ENCODE results near the gene TTLL13.
"Not testable (repeated sequence)": the region's sequence is repeated elsewhere in the genome, so short reads cannot be mapped to it uniquely, and the experiment has no call there.

The TTLL13 gene

DNA sequence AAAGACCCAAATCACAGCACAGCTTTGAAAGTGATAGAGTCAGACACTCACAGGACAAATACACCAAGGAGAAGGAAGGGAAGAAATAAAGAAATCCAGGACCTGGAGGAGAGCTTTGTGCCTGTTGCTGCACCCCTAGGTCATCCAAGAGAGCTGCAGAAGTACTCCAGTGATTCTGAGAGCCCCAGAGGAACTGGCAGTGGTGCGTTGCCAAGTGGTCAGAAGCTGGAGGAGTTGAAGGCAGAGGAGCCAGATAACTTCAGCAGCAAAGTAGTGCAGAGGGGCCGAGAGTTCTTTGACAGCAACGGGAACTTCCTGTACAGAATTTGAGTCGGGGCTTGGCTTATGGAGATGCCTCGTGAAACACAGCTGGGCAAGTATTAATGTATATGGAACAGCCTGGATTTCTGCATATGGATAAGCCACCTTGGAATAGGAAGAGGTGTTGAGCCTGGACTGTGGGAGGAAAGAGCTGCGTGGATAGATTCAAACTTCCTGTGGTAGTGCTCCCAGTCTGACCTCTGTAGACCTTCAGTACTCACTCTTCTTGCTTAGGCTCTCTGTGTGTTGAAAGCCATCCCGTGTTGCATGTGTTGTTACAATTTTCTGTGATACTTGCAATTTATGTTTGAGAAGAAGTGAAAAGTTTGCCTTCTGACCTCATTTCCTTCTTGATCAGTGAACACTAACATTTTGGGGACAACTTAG, 22.3 kb downstream of the TTLL13 start:
- H3K27ac ChIP-seq = no peak overlapping the region
- TF ChIP-seq CTCF (conservative IDR thresholded peaks at IDR 0.05) = no peak

- not testable (repeated sequence) for H3K27ac ChIP-seq
Observed at GRCh38 chr15:90278467-90278866, 29.1 kb downstream of the TTLL13 start.

GRCh38 chr15:90280743-90281142, 31.4 kb downstream of the TTLL13 start:
- not testable (repeated sequence) for H3K27ac ChIP-seq

- H3K27ac ChIP-seq = not testable (repeated sequence)
Observed at GRCh38 chr15:90281637-90282036, 32.3 kb downstream of the TTLL13 start.

DNA sequence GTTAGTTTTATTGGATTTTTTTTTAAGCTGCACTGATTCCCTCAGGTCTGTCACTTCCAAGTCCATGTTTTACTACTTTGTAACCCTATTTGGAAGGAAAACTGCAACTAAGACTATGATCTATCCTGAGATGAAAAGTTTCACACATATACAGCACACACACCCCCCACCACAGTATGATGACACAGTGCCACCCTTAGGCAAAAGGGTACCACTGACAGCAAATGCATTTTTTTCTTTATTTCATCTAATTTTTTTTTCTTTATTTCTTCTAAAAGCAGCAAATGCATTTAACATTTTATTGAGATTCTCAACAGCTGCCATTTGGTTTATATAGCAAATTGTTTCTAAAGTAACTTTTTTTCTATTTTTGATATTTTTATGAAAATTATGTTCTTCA, 37.3 kb downstream of the TTLL13 start:
- H3K27ac ChIP-seq = no peak overlapping the region

GRCh38 chr15:90287101-90287500, 37.7 kb downstream of the TTLL13 start:
- no peak overlapping the region for H3K27ac ChIP-seq

More for the DNA sequence above, 37.3 kb downstream of the TTLL13 start:
- TF ChIP-seq CTCF (conservative IDR thresholded peaks at IDR 0.05) = peak; percentile 86

GRCh38 chr15:90287946-90288345, 38.6 kb downstream of the TTLL13 start:
- H3K27ac ChIP-seq = no peak overlapping the region
- TF ChIP-seq CTCF (conservative IDR thresholded peaks at IDR 0.05) = no peak

More at GRCh38 chr15:90287101-90287500, 37.7 kb downstream of the TTLL13 start:
- TF ChIP-seq CTCF (conservative IDR thresholded peaks at IDR 0.05) = 0 out of 2 replicates have a peak, but pooled peaks have one; percentile 2

DNA sequence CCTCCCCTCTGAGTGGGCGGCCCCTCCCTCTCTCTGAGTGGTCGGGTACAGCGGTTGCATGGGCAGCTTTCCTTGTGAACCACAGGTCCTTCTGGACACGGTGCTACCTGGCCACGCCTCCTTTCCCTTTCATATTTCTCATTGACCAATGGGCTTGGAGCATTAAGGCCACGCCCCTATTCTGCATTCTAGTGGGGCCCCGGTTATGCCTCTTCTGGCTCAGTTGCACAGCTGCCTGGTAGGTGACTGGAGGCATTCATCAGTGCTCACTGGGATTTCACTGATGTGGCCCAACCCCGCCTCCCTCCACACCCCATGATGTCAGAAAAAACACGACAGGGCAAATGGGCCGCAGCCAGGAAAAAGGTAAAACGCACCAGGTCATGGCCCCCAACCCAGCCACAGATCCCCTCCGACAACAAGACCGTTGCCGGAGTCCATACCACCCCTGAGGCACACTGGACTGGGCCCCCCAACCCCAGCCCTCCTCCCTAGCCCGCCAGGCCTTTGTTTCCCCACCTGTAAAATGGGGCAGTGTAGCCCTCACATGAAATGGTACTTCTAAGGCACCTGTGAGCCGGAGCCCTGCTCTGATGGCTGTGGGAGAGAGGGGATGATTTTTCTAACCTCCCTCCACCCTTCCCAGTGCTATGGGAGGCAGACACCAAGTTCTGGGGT, 42.5 kb downstream of the TTLL13 start:
- no peak overlapping the region for H3K27ac ChIP-seq
- no peak for TF ChIP-seq CTCF (conservative IDR thresholded peaks at IDR 0.05)

- peak overlapping the region; percentile 59 for H3K27ac ChIP-seq
- TF ChIP-seq CTCF (conservative IDR thresholded peaks at IDR 0.05) = peak; percentile 99
Observed at GRCh38 chr15:90293040-90293810, 43.9 kb downstream of the TTLL13 start.
